Neural cell (in vitro differentiated cells): ENCODE measurements around the gene ANKRD66. TPM values are rescaled to one million over a fixed set of nuclear protein-coding genes. Genes with fewer than 3 reads are reported as not detected.

Experiments
- H2AFZ ChIP-seq: fragments of 200-600, 300-800 bp; sonication (generic), shearing (Covaris generic); 2 replicates; pipeline ENCODE4 v1.6.0; 2014; ENCODE audit warnings: low read depth, mild to moderate bottlenecking, antibody characterized with exemption, low read length, moderate library complexity
- H3F3A ChIP-seq: fragments of 200-600 bp; shearing (Covaris generic); 2 replicates; pipeline ENCODE4 v1.6.1; 2016; ENCODE audit warnings: mild to moderate bottlenecking, moderate library complexity, mixed read lengths, antibody characterized with exemption, low read length; ENCODE audit not compliant: insufficient read depth, poor library complexity, severe bottlenecking
- H3K27ac ChIP-seq: fragments of 200-600, 300-800 bp; sonication (generic), shearing (Covaris generic); 2 replicates; pipeline ENCODE4 v1.5.1; 2014; ENCODE audit warnings: mild to moderate bottlenecking, low read length, moderate library complexity
- H3K27me3 ChIP-seq: fragments of 300-800, 200-600 bp; sonication (generic), shearing (Covaris generic); 2 replicates; pipeline ENCODE4 v1.6.0; 2014; ENCODE audit warnings: mild to moderate bottlenecking, low read depth, low read length, moderate library complexity; ENCODE audit not compliant: insufficient read depth
- H3K36me3 ChIP-seq: fragments of 300-800, 200-600 bp; sonication (generic), shearing (Covaris generic); 2 replicates; pipeline ENCODE4 v1.5.1; 2014; ENCODE audit warnings: mild to moderate bottlenecking, antibody characterized with exemption, low read length, moderate library complexity; ENCODE audit not compliant: insufficient read depth
- H3K4me2 ChIP-seq: fragments of 300-800, 200-600 bp; sonication (generic), shearing (Covaris generic); 2 replicates; pipeline ENCODE4 v1.6.0; 2014; ENCODE audit warnings: mild to moderate bottlenecking, low read length
- H3K4me3 ChIP-seq: fragments of 300-800, 200-600 bp; sonication (generic), shearing (Covaris generic); 2 replicates; pipeline ENCODE4 v1.5.1; 2014; ENCODE audit warnings: mild to moderate bottlenecking, low read length, moderate library complexity
- H3K79me2 ChIP-seq: fragments of 200-600 bp; shearing (Covaris generic); replicated peaks from 2 replicates; pipeline ENCODE4 v1.6.0; 2014; ENCODE audit warnings: mild to moderate bottlenecking, low read length, moderate library complexity; ENCODE audit not compliant: insufficient read depth
- H3K9ac ChIP-seq: fragments of 300-800, 200-600 bp; sonication (generic), shearing (Covaris generic); 2 replicates; pipeline ENCODE4 v1.6.1; 2016; ENCODE audit warnings: mild to moderate bottlenecking, low read length, mixed read lengths
- H3K9me2 ChIP-seq: fragments of 200-600 bp; shearing (Covaris generic); 2 replicates; pipeline ENCODE4 v1.6.1; 2016; ENCODE audit warnings: mild to moderate bottlenecking, low read length, mixed read lengths; ENCODE audit not compliant: insufficient read depth
- H3K9me3 ChIP-seq: fragments of 200-600, 300-800 bp; sonication (generic), shearing (Covaris generic); 2 replicates; pipeline ENCODE4 v1.6.1; 2016; ENCODE audit warnings: mild to moderate bottlenecking, mixed run types, low read length, moderate library complexity, mixed read lengths
- H4K20me1 ChIP-seq: fragments of 200-600 bp; shearing (Covaris generic); 2 replicates; pipeline ENCODE4 v1.6.1; 2016; ENCODE audit warnings: mild to moderate bottlenecking, mixed run types; ENCODE audit not compliant: insufficient read depth
- CTCF ChIP-seq: fragments of 450-650 bp; IDR thresholded peaks from 2 replicates; pipeline ENCODE4 v1.5.1; 2014; ENCODE audit warnings: antibody characterized with exemption, mild to moderate bottlenecking, moderate library complexity; ENCODE audit not compliant: poor library complexity, severe bottlenecking
- EP300 ChIP-seq: fragments of 450-650 bp; conservative IDR thresholded peaks from 2 replicates; pipeline ENCODE4 v1.6.1; 2014; ENCODE audit warnings: antibody characterized with exemption, mild to moderate bottlenecking, moderate library complexity; ENCODE audit not compliant: poor library complexity, severe bottlenecking
- EZH2 ChIP-seq: fragments of 200-600, 300-800 bp; shearing (Covaris generic), sonication (generic); IDR thresholded peaks from 2 replicates; pipeline ENCODE4 v1.6.1; 2014; ENCODE audit warnings: antibody characterized with exemption, low read length, borderline replicate concordance, mild to moderate bottlenecking; ENCODE audit not compliant: insufficient read depth, poor library complexity, severe bottlenecking
- MXI1 ChIP-seq: fragments of 450-650 bp; conservative IDR thresholded peaks from 2 replicates; pipeline ENCODE4 v1.6.1; 2014; ENCODE audit warnings: antibody characterized with exemption, mild to moderate bottlenecking; ENCODE audit not compliant: poor library complexity, severe bottlenecking
- POLR2AphosphoS5 ChIP-seq: IDR thresholded peaks from 2 replicates; pipeline ENCODE4 v1.6.1; 2012
- RAD21 ChIP-seq: fragments of 450-650 bp; conservative IDR thresholded peaks from 2 replicates; pipeline ENCODE4 v1.6.1; 2014; ENCODE audit warnings: antibody characterized with exemption, mild to moderate bottlenecking, moderate library complexity
- REST ChIP-seq: IDR thresholded peaks from 2 replicates; pipeline ENCODE4 v1.6.1; 2012; ENCODE audit warnings: borderline replicate concordance
- SMC3 ChIP-seq: fragments of 450-650 bp; conservative IDR thresholded peaks from 2 replicates; pipeline ENCODE4 v1.6.1; 2014; ENCODE audit warnings: antibody characterized with exemption, mild to moderate bottlenecking, moderate library complexity; ENCODE audit not compliant: poor library complexity
- TAF1 ChIP-seq: IDR thresholded peaks from 2 replicates; pipeline ENCODE4 v1.6.1; 2012; ENCODE audit warnings: low read depth
- polyA plus RNA-seq: library from polyadenylated mRNA; depleted of rRNA; stranded (reverse); fragments of >200 nt; gene quantifications from 2 replicates; pipeline ENCODE4 v1.2.3, GENCODE V29; 2014

ANKRD66 gene
- polyA plus RNA-seq, 1 donor from 2014 or later, result not detected

GRCh38 chr6:46789434-46790354 is 43.0 kb downstream of the ANKRD66 start:
- no peaks in the 10 kb centered on the region for H3K9me3 ChIP-seq
- H3K4me2 ChIP-seq, result no peak overlapping the region
- TF ChIP-seq MXI1 (no peak), CTCF (no peak), POLR2AphosphoS5 (no peak), RAD21 (no peak), SMC3 (no peak), TAF1 (no peak), EZH2 (no peak), EP300 (no peak), REST (no peak)
- H3K27me3 ChIP-seq, result no peaks in the 10 kb centered on the region
- H3K9ac ChIP-seq, result no peak overlapping the region
- H3K4me3 ChIP-seq, result no peak overlapping the region
- H3K79me2 ChIP-seq, result no peaks in the 10 kb centered on the region
- H3K9me2 ChIP-seq, result no peaks in the 10 kb centered on the region
- H3F3A ChIP-seq, result no peaks in the 10 kb centered on the region
- no peaks in the 10 kb centered on the region for H3K36me3 ChIP-seq
- no peak overlapping the region for H2AFZ ChIP-seq
- H4K20me1 ChIP-seq, result no peaks in the 10 kb centered on the region
- no peak overlapping the region for H3K27ac ChIP-seq

- no peak overlapping the region for H3K9ac ChIP-seq
- H3K4me3 ChIP-seq, result no peak overlapping the region
- no peaks in the 10 kb centered on the region for H3K27me3 ChIP-seq
- H3K4me2 ChIP-seq, result no peak overlapping the region
- H3K9me3 ChIP-seq, result no peaks in the 10 kb centered on the region
- no peaks in the 10 kb centered on the region for H4K20me1 ChIP-seq
- no peaks in the 10 kb centered on the region for H3K9me2 ChIP-seq
- H3F3A ChIP-seq, result no peaks in the 10 kb centered on the region
- no peaks in the 10 kb centered on the region for H3K79me2 ChIP-seq
- no peaks in the 10 kb centered on the region for H3K36me3 ChIP-seq
- TF ChIP-seq POLR2AphosphoS5 (no peak), EZH2 (no peak), EP300 (no peak), TAF1 (no peak), SMC3 (no peak), RAD21 (no peak), MXI1 (no peak), CTCF (no peak), REST (no peak)
- no peak overlapping the region for H3K27ac ChIP-seq
- H2AFZ ChIP-seq, result no peak overlapping the region
Measured at GRCh38 chr6:46790355-46790874, 43.7 kb downstream of the ANKRD66 start.
